SK-N-SH treated with all-trans-retinoic acid at 6 μM for 48 hours (cell line): ENCODE data around the gene NNAT.

ENCODE experiments used
- ARNTL ChIP-seq: fragments of 450-650 bp; formaldehyde crosslinking; IDR thresholded peaks from 2 replicates; pipeline ENCODE4 v1.5.0; 2020; ENCODE audit warnings: low read depth, mild to moderate bottlenecking, moderate library complexity, borderline replicate concordance
- BACH2 ChIP-seq: fragments of 250-450 bp; sonication (Bioruptor Pico); IDR thresholded peaks from 2 replicates; pipeline ENCODE4 v1.9.0; 2021; ENCODE audit warnings: mild to moderate bottlenecking, borderline replicate concordance
- ISL1 ChIP-seq: fragments of 250-450 bp; sonication (Bioruptor Pico); IDR thresholded peaks from 2 replicates; pipeline ENCODE4 v2.1.2; 2022; ENCODE audit warnings: mild to moderate bottlenecking, moderate library complexity
- PPARA ChIP-seq: fragments of 250-450 bp; sonication (Bioruptor Pico); IDR thresholded peaks from 2 replicates; pipeline ENCODE4 v1.5.0; 2020; ENCODE audit warnings: mild to moderate bottlenecking, borderline replicate concordance
- RARB ChIP-seq: fragments of 250-450 bp; sonication (Bioruptor Pico); IDR thresholded peaks from 2 replicates; pipeline ENCODE4 v1.8.0; 2021; ENCODE audit warnings: mild to moderate bottlenecking, moderate library complexity
- SNAI2 ChIP-seq: fragments of 250-450 bp; sonication (Bioruptor Pico); IDR thresholded peaks from 2 replicates; pipeline ENCODE4 v1.5.0; 2020; ENCODE audit warnings: mild to moderate bottlenecking, moderate library complexity
- TCF4 ChIP-seq: fragments of 250-450 bp; sonication (Bioruptor Pico); IDR thresholded peaks from 2 replicates; pipeline ENCODE4 v1.8.0; 2021; ENCODE audit warnings: mild to moderate bottlenecking, moderate library complexity, borderline replicate concordance
- ZC3H10 ChIP-seq: fragments of 250-450 bp; sonication (Bioruptor Pico); IDR thresholded peaks from 2 replicates; pipeline ENCODE4 v1.5.1; 2021; ENCODE audit warnings: mild to moderate bottlenecking, moderate library complexity
- ZFP30 ChIP-seq: fragments of 450-650 bp; formaldehyde crosslinking; IDR thresholded peaks from 2 replicates; pipeline ENCODE4 v1.5.0; 2022; ENCODE audit warnings: mild to moderate bottlenecking, moderate library complexity
- TF ChIP-seq, protein P1 (sequence below): fragments of 250-450 bp; sonication (Bioruptor Pico); IDR thresholded peaks from 2 replicates; pipeline ENCODE4 v1.8.0; 2020; ENCODE audit warnings: mild to moderate bottlenecking, moderate library complexity, borderline replicate concordance
- TF ChIP-seq, protein P2 (sequence below): fragments of 250-450 bp; sonication (Bioruptor Pico); IDR thresholded peaks from 2 replicates; pipeline ENCODE4 v1.5.0; 2020; ENCODE audit warnings: mild to moderate bottlenecking, moderate library complexity
- TF ChIP-seq, protein P3 (sequence below): fragments of 250-450 bp; sonication (Bioruptor Pico); IDR thresholded peaks from 2 replicates; pipeline ENCODE4 v1.5.1; 2021; ENCODE audit warnings: mild to moderate bottlenecking, moderate library complexity

- TF ChIP-seq RARB (CRISPR knock-in tag), result no peak
- TF ChIP-seq ARNTL, result no peak
- TF ChIP-seq, protein P1, sequence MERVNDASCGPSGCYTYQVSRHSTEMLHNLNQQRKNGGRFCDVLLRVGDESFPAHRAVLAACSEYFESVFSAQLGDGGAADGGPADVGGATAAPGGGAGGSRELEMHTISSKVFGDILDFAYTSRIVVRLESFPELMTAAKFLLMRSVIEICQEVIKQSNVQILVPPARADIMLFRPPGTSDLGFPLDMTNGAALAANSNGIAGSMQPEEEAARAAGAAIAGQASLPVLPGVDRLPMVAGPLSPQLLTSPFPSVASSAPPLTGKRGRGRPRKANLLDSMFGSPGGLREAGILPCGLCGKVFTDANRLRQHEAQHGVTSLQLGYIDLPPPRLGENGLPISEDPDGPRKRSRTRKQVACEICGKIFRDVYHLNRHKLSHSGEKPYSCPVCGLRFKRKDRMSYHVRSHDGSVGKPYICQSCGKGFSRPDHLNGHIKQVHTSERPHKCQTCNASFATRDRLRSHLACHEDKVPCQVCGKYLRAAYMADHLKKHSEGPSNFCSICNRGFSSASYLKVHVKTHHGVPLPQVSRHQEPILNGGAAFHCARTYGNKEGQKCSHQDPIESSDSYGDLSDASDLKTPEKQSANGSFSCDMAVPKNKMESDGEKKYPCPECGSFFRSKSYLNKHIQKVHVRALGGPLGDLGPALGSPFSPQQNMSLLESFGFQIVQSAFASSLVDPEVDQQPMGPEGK (CRISPR knock-in tag), result no peak
- TF ChIP-seq TCF4 (CRISPR knock-in tag), result no peak
- TF ChIP-seq, protein P2, sequence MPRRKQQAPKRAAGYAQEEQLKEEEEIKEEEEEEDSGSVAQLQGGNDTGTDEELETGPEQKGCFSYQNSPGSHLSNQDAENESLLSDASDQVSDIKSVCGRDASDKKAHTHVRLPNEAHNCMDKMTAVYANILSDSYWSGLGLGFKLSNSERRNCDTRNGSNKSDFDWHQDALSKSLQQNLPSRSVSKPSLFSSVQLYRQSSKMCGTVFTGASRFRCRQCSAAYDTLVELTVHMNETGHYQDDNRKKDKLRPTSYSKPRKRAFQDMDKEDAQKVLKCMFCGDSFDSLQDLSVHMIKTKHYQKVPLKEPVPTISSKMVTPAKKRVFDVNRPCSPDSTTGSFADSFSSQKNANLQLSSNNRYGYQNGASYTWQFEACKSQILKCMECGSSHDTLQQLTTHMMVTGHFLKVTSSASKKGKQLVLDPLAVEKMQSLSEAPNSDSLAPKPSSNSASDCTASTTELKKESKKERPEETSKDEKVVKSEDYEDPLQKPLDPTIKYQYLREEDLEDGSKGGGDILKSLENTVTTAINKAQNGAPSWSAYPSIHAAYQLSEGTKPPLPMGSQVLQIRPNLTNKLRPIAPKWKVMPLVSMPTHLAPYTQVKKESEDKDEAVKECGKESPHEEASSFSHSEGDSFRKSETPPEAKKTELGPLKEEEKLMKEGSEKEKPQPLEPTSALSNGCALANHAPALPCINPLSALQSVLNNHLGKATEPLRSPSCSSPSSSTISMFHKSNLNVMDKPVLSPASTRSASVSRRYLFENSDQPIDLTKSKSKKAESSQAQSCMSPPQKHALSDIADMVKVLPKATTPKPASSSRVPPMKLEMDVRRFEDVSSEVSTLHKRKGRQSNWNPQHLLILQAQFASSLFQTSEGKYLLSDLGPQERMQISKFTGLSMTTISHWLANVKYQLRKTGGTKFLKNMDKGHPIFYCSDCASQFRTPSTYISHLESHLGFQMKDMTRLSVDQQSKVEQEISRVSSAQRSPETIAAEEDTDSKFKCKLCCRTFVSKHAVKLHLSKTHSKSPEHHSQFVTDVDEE, result no peak
- no peak for TF ChIP-seq ZC3H10 (CRISPR knock-in tag)
- TF ChIP-seq ZFP30 (CRISPR knock-in tag), result no peak
- no peak for TF ChIP-seq ISL1 (CRISPR knock-in tag)
- no peak for TF ChIP-seq BACH2
- no peak for TF ChIP-seq SNAI2 (CRISPR knock-in tag)
- TF ChIP-seq, protein P3, sequence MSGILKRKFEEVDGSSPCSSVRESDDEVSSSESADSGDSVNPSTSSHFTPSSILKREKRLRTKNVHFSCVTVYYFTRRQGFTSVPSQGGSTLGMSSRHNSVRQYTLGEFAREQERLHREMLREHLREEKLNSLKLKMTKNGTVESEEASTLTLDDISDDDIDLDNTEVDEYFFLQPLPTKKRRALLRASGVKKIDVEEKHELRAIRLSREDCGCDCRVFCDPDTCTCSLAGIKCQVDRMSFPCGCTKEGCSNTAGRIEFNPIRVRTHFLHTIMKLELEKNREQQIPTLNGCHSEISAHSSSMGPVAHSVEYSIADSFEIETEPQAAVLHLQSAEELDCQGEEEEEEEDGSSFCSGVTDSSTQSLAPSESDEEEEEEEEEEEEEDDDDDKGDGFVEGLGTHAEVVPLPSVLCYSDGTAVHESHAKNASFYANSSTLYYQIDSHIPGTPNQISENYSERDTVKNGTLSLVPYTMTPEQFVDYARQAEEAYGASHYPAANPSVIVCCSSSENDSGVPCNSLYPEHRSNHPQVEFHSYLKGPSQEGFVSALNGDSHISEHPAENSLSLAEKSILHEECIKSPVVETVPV (CRISPR knock-in tag), result no peak
- no peak for TF ChIP-seq PPARA (CRISPR knock-in tag)
Measured at GRCh38 chr20:37534401-37535157, 13.5 kb downstream of the NNAT start.
